Activated naive CD8-positive, alpha-beta T cell treated with anti-CD3 and anti-CD28 coated beads for 36 hours (primary cell): ENCODE results near the gene MLANA. TPM values are rescaled to one million over a fixed set of nuclear protein-coding genes. Genes with fewer than 3 reads are reported as not detected.
A peak's percentile ranks its signal among the peaks of the same experiment; 100 is the strongest.

Experiments
- DNase-seq: peaks from one replicate; pipeline ENCODE4 v3.0.0; 2021
- H3K27ac Mint-ChIP-seq: one replicate; pipeline ENCODE4 v1.8.0; 2022; ENCODE audit warnings: mild to moderate bottlenecking, moderate library complexity, mixed read lengths
- H3K27me3 Mint-ChIP-seq: one replicate; pipeline ENCODE4 v1.8.0; 2022; ENCODE audit warnings: mild to moderate bottlenecking, mixed read lengths
- H3K36me3 Mint-ChIP-seq: one replicate; pipeline ENCODE4 v1.8.0; 2021; ENCODE audit warnings: mild to moderate bottlenecking, mixed read lengths
- H3K4me1 Mint-ChIP-seq: one replicate; pipeline ENCODE4 v1.8.0; 2021; ENCODE audit warnings: mixed read lengths
- H3K4me3 Mint-ChIP-seq: one replicate; pipeline ENCODE4 v1.8.0; 2022; ENCODE audit warnings: mild to moderate bottlenecking, moderate library complexity, mixed read lengths
- H3K9me3 Mint-ChIP-seq: one replicate; pipeline ENCODE4 v1.8.0; 2022; ENCODE audit warnings: mixed read lengths
- total RNA-seq, 2 experiments: library from RNA; stranded (reverse); gene quantifications; one replicate each; pipeline ENCODE4 v1.2.3, GENCODE V29; 2021

Gene MLANA
- total RNA-seq, 2 experiments from 2014 or later: not detected

GRCh38 chr9:5909976-5910375 lies 19.3 kb downstream of the MLANA start:
- DNase-seq: no peak
- Mint-ChIP-seq H3K36me3 (peaks cover 6% of the 10 kb centered on the region), H3K4me1 (peaks cover 8% of the 10 kb centered on the region), H3K27ac (peak overlapping the region; percentile 73), H3K27me3 (no peaks in the 10 kb centered on the region), H3K4me3 (no peak overlapping the region), H3K9me3 (no peaks in the 10 kb centered on the region)

- H3K9me3 Mint-ChIP-seq: no peaks in the 10 kb centered on the region
- peak overlapping the region; percentile 73 for H3K27ac Mint-ChIP-seq
- H3K36me3 Mint-ChIP-seq: peaks cover 5% of the 10 kb centered on the region
- no peak overlapping the region for H3K4me3 Mint-ChIP-seq
- DNase-seq: peak; percentile 16
- no peaks in the 10 kb centered on the region for H3K27me3 Mint-ChIP-seq
- H3K4me1 Mint-ChIP-seq: peaks cover 8% of the 10 kb centered on the region
Observed at GRCh38 chr9:5910413-5911057, 19.8 kb downstream of the MLANA start.

- no peak overlapping the region for H3K27ac Mint-ChIP-seq
- no peaks in the 10 kb centered on the region for H3K9me3 Mint-ChIP-seq
- H3K27me3 Mint-ChIP-seq: no peaks in the 10 kb centered on the region
- no peak for DNase-seq
- no peak overlapping the region for H3K4me3 Mint-ChIP-seq
- peaks cover 8% of the 10 kb centered on the region for H3K36me3 Mint-ChIP-seq
- peaks cover 6% of the 10 kb centered on the region for H3K4me1 Mint-ChIP-seq
Observed at GRCh38 chr9:5915438-5915837, 24.7 kb downstream of the MLANA start.

GRCh38 chr9:5917273-5917672 lies 26.6 kb downstream of the MLANA start:
- Mint-ChIP-seq H3K27ac (no peak overlapping the region), H3K27me3 (no peaks in the 10 kb centered on the region), H3K9me3 (no peaks in the 10 kb centered on the region), H3K36me3 (peaks cover 21% of the 10 kb centered on the region), H3K4me3 (no peak overlapping the region), H3K4me1 (no peaks in the 10 kb centered on the region)
- DNase-seq: no peak

- Mint-ChIP-seq H3K27ac (no peak overlapping the region), H3K4me1 (no peaks in the 10 kb centered on the region), H3K36me3 (peaks cover 26% of the 10 kb centered on the region), H3K9me3 (no peaks in the 10 kb centered on the region), H3K4me3 (no peak overlapping the region), H3K27me3 (no peaks in the 10 kb centered on the region)
- no peak for DNase-seq
Observed at GRCh38 chr9:5917888-5918287, 27.2 kb downstream of the MLANA start.

- no peak for DNase-seq
- Mint-ChIP-seq H3K36me3 (peaks cover 29% of the 10 kb centered on the region), H3K4me1 (no peaks in the 10 kb centered on the region), H3K9me3 (no peaks in the 10 kb centered on the region), H3K4me3 (no peak overlapping the region), H3K27ac (no peak overlapping the region), H3K27me3 (no peaks in the 10 kb centered on the region)
Observed at GRCh38 chr9:5918460-5918859, 27.8 kb downstream of the MLANA start.

GRCh38 chr9:5920860-5921328 lies 30.2 kb downstream of the MLANA start:
- H3K27me3 Mint-ChIP-seq: no peaks in the 10 kb centered on the region

GRCh38 chr9:5922192-5922591 lies 31.5 kb downstream of the MLANA start:
- Mint-ChIP-seq H3K4me3 (no peak overlapping the region), H3K36me3 (peaks cover 28% of the 10 kb centered on the region), H3K27me3 (no peaks in the 10 kb centered on the region), H3K27ac (no peak overlapping the region), H3K4me1 (no peaks in the 10 kb centered on the region), H3K9me3 (no peaks in the 10 kb centered on the region)
- DNase-seq: no peak

More at GRCh38 chr9:5920860-5921328, 30.2 kb downstream of the MLANA start:
- H3K27ac Mint-ChIP-seq: no peak overlapping the region
- no peaks in the 10 kb centered on the region for H3K9me3 Mint-ChIP-seq
- no peaks in the 10 kb centered on the region for H3K4me1 Mint-ChIP-seq
- H3K4me3 Mint-ChIP-seq: no peak overlapping the region
- H3K36me3 Mint-ChIP-seq: peaks cover 29% of the 10 kb centered on the region
- no peak for DNase-seq

- Mint-ChIP-seq H3K36me3 (no peaks in the 10 kb centered on the region), H3K27me3 (no peaks in the 10 kb centered on the region), H3K4me3 (no peak overlapping the region), H3K27ac (no peak overlapping the region), H3K4me1 (no peaks in the 10 kb centered on the region), H3K9me3 (no peaks in the 10 kb centered on the region)
- DNase-seq: no peak
Observed at GRCh38 chr9:5931657-5932056, 41.0 kb downstream of the MLANA start.

- no peak overlapping the region for H3K27ac Mint-ChIP-seq
- DNase-seq: no peak
- no peaks in the 10 kb centered on the region for H3K4me1 Mint-ChIP-seq
- H3K4me3 Mint-ChIP-seq: no peak overlapping the region
- H3K9me3 Mint-ChIP-seq: no peaks in the 10 kb centered on the region
- H3K27me3 Mint-ChIP-seq: no peaks in the 10 kb centered on the region
- H3K36me3 Mint-ChIP-seq: no peaks in the 10 kb centered on the region
Observed at GRCh38 chr9:5938449-5938848, 47.8 kb downstream of the MLANA start.

- Mint-ChIP-seq H3K4me3 (no peak overlapping the region), H3K27me3 (no peaks in the 10 kb centered on the region), H3K36me3 (no peaks in the 10 kb centered on the region), H3K9me3 (no peaks in the 10 kb centered on the region), H3K27ac (no peak overlapping the region), H3K4me1 (no peaks in the 10 kb centered on the region)
- no peak for DNase-seq
Observed at GRCh38 chr9:5939530-5939929, 48.8 kb downstream of the MLANA start.

GRCh38 chr9:5941214-5941613 lies 50.5 kb downstream of the MLANA start:
- no peaks in the 10 kb centered on the region for H3K27me3 Mint-ChIP-seq
- no peak overlapping the region for H3K27ac Mint-ChIP-seq
- H3K36me3 Mint-ChIP-seq: no peaks in the 10 kb centered on the region
- H3K4me3 Mint-ChIP-seq: no peak overlapping the region
- DNase-seq: no peak
- H3K4me1 Mint-ChIP-seq: no peaks in the 10 kb centered on the region
- H3K9me3 Mint-ChIP-seq: no peaks in the 10 kb centered on the region

GRCh38 chr9:5945112-5945511 lies 54.4 kb downstream of the MLANA start:
- no peak for DNase-seq
- no peak overlapping the region for H3K27ac Mint-ChIP-seq
- H3K9me3 Mint-ChIP-seq: no peaks in the 10 kb centered on the region
- H3K36me3 Mint-ChIP-seq: peaks cover 4% of the 10 kb centered on the region
- H3K4me3 Mint-ChIP-seq: no peak overlapping the region
- H3K4me1 Mint-ChIP-seq: peaks cover 19% of the 10 kb centered on the region
- no peaks in the 10 kb centered on the region for H3K27me3 Mint-ChIP-seq

- no peaks in the 10 kb centered on the region for H3K9me3 Mint-ChIP-seq
- no peak overlapping the region for H3K27ac Mint-ChIP-seq
- no peak overlapping the region for H3K4me3 Mint-ChIP-seq
- no peaks in the 10 kb centered on the region for H3K27me3 Mint-ChIP-seq
- H3K36me3 Mint-ChIP-seq: peaks cover 4% of the 10 kb centered on the region
- H3K4me1 Mint-ChIP-seq: peaks cover 22% of the 10 kb centered on the region
- no peak for DNase-seq
Observed at GRCh38 chr9:5947912-5948311, 57.2 kb downstream of the MLANA start.

- H3K36me3 Mint-ChIP-seq: peaks cover 4% of the 10 kb centered on the region
- H3K9me3 Mint-ChIP-seq: no peaks in the 10 kb centered on the region
- H3K4me1 Mint-ChIP-seq: peaks cover 22% of the 10 kb centered on the region
- peak; percentile 2 for DNase-seq
- no peaks in the 10 kb centered on the region for H3K27me3 Mint-ChIP-seq
- H3K4me3 Mint-ChIP-seq: no peak overlapping the region
- no peak overlapping the region for H3K27ac Mint-ChIP-seq
Observed at GRCh38 chr9:5949103-5949699, 58.5 kb downstream of the MLANA start.

GRCh38 chr9:5950261-5950660 lies 59.6 kb downstream of the MLANA start:
- Mint-ChIP-seq H3K4me1 (peaks cover 22% of the 10 kb centered on the region), H3K27ac (no peak overlapping the region), H3K9me3 (no peaks in the 10 kb centered on the region), H3K36me3 (peaks cover 4% of the 10 kb centered on the region), H3K4me3 (no peak overlapping the region), H3K27me3 (no peaks in the 10 kb centered on the region)
- no peak for DNase-seq
